ENCODE results near the gene NKAIN2.

The NKAIN2 gene

GRCh38 chr6:123785039-123785438 lies 18.6 kb upstream of the NKAIN2 start:
- H3K4me3 ChIP-seq (ENCODE audit: low read depth, low read length): no peak overlapping the region
- TF ChIP-seq POLR2A (IDR thresholded peaks at IDR 0.05; ENCODE audit: extremely low read depth, insufficient read length) (no peak), MYC (IDR thresholded peaks at IDR 0.05; ENCODE audit: low read depth, low read length) (no peak)
- TF ChIP-seq, protein P1, sequence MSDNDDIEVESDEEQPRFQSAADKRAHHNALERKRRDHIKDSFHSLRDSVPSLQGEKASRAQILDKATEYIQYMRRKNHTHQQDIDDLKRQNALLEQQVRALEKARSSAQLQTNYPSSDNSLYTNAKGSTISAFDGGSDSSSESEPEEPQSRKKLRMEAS (IDR thresholded peaks at IDR 0.05; ENCODE audit: low read depth, low read length): no peak
- TF ChIP-seq, protein P2, sequence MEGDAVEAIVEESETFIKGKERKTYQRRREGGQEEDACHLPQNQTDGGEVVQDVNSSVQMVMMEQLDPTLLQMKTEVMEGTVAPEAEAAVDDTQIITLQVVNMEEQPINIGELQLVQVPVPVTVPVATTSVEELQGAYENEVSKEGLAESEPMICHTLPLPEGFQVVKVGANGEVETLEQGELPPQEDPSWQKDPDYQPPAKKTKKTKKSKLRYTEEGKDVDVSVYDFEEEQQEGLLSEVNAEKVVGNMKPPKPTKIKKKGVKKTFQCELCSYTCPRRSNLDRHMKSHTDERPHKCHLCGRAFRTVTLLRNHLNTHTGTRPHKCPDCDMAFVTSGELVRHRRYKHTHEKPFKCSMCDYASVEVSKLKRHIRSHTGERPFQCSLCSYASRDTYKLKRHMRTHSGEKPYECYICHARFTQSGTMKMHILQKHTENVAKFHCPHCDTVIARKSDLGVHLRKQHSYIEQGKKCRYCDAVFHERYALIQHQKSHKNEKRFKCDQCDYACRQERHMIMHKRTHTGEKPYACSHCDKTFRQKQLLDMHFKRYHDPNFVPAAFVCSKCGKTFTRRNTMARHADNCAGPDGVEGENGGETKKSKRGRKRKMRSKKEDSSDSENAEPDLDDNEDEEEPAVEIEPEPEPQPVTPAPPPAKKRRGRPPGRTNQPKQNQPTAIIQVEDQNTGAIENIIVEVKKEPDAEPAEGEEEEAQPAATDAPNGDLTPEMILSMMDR (IDR thresholded peaks at IDR 0.05; ENCODE audit: low read depth, low read length): no peak
- no peak for DNase-seq (ENCODE audit: low read depth)

- DNase-seq (ENCODE audit: low read depth): no peak
- H3K4me3 ChIP-seq (ENCODE audit: low read depth, low read length): no peak overlapping the region
- TF ChIP-seq, protein P1 (IDR thresholded peaks at IDR 0.05; ENCODE audit: low read depth, low read length): no peak
- TF ChIP-seq, protein P2 (IDR thresholded peaks at IDR 0.05; ENCODE audit: low read depth, low read length): no peak
- TF ChIP-seq MYC (IDR thresholded peaks at IDR 0.05; ENCODE audit: low read depth, low read length) (no peak), POLR2A (IDR thresholded peaks at IDR 0.05; ENCODE audit: extremely low read depth, insufficient read length) (no peak)
Measured at GRCh38 chr6:123788319-123788718, 15.3 kb upstream of the NKAIN2 start.

DNA sequence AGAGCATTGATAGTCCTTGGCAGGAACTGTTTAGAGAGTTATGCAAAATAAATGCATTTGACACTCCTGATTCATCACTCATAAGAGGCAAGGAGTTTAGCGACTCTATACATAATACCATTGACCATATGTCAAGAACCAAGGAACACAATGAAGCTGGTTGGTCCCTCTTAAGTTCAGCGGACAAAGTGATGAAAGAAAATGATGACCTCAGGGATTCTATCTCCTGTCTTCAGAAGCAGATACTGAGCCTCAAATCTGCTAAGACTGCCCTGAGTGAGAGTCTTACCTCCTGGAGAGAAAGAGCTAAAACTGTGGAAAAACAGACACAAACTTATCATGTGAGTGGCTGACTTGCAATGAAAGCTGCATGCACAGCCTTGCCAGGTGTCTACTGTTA lies 9.5 kb upstream of the NKAIN2 start:
- DNase-seq (ENCODE audit: low read depth): no peak
- TF ChIP-seq, protein P1 (IDR thresholded peaks at IDR 0.05; ENCODE audit: low read depth, low read length): no peak
- no peak for TF ChIP-seq POLR2A (IDR thresholded peaks at IDR 0.05; ENCODE audit: extremely low read depth, insufficient read length)
- no peak for TF ChIP-seq MYC (IDR thresholded peaks at IDR 0.05; ENCODE audit: low read depth, low read length)
- TF ChIP-seq, protein P2 (IDR thresholded peaks at IDR 0.05; ENCODE audit: low read depth, low read length): no peak

DNA sequence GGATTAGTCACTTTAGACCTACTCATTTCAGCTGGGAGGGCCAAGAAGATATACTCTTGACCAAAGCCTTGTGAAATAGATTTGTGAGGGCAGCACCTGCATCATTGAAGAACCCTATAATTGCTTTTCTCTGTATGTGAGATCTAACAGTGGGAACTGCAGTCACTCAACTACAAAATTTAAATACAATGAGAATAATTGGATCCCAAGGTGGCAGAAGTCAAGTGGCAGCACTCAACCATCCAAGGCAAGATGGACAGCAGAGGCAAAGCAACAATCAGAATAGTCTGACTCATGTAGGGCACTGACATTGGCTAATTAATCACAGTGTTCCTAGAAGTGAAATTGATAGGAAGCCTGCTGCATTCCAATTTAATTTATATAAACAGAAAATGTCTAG lies 8.9 kb upstream of the NKAIN2 start:
- no peak for DNase-seq (ENCODE audit: low read depth)
- TF ChIP-seq, protein P1 (IDR thresholded peaks at IDR 0.05; ENCODE audit: low read depth, low read length): no peak
- TF ChIP-seq, protein P2 (IDR thresholded peaks at IDR 0.05; ENCODE audit: low read depth, low read length): no peak
- TF ChIP-seq MYC (IDR thresholded peaks at IDR 0.05; ENCODE audit: low read depth, low read length): no peak
- TF ChIP-seq POLR2A (IDR thresholded peaks at IDR 0.05; ENCODE audit: extremely low read depth, insufficient read length): no peak
- no peak overlapping the region for H3K4me3 ChIP-seq (ENCODE audit: low read depth, low read length)

More for the DNA sequence above, 9.5 kb upstream of the NKAIN2 start:
- H3K4me3 ChIP-seq (ENCODE audit: low read depth, low read length): no peak overlapping the region

DNA sequence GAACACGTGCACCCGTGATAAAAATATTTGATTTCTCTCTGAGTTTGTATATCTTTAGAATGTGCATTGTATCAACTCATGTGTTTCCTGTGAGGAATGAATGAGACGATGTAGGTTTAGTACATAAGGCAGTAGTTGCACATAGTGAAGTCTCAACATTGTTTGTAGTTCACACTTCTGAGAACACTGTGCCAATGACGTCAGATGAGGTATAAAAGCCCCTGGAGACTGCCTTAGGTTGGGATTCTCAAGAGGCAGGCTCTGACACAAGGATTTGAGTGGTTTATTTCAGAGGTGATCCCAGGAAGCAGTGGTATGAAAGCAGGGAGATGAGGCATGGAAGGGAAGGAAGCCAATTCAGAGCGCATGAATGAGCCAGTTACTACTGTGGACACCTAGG lies 2.6 kb upstream of the NKAIN2 start:
- TF ChIP-seq MYC (IDR thresholded peaks at IDR 0.05; ENCODE audit: low read depth, low read length): no peak
- TF ChIP-seq, protein P1 (IDR thresholded peaks at IDR 0.05; ENCODE audit: low read depth, low read length): no peak
- TF ChIP-seq POLR2A (IDR thresholded peaks at IDR 0.05; ENCODE audit: extremely low read depth, insufficient read length): no peak
- TF ChIP-seq, protein P2 (IDR thresholded peaks at IDR 0.05; ENCODE audit: low read depth, low read length): no peak
- DNase-seq (ENCODE audit: low read depth): no peak
- no peak overlapping the region for H3K4me3 ChIP-seq (ENCODE audit: low read depth, low read length)

GRCh38 chr6:123802351-123802696 lies 1.3 kb upstream of the NKAIN2 start:
- H3K4me3 ChIP-seq (ENCODE audit: low read depth, low read length): no peak overlapping the region
- TF ChIP-seq, protein P2 (IDR thresholded peaks at IDR 0.05; ENCODE audit: low read depth, low read length): no peak
- no peak for TF ChIP-seq MYC (IDR thresholded peaks at IDR 0.05; ENCODE audit: low read depth, low read length)
- TF ChIP-seq, protein P1 (IDR thresholded peaks at IDR 0.05; ENCODE audit: low read depth, low read length): no peak
- no peak for DNase-seq (ENCODE audit: low read depth)
